Activated B cell treated with CpG ODN at 0.5 μM for 24 hours (primary cell): ENCODE results near the gene GSG1L. TPM values are rescaled to one million over a fixed set of nuclear protein-coding genes. Genes with fewer than 3 reads are reported as not detected.

ENCODE experiments used
- ATAC-seq: fragments of 200-7000 bp; cut with Tn5 transposase; one replicate; pipeline ENCODE4 v1.10.0; 2021; ENCODE audit warnings: low read depth, mild to moderate bottlenecking, moderate library complexity
- CTCF ChIA-PET: fragments of 350-600 bp; sonication (Branson Sonifier 250); formaldehyde crosslinking; loops from one replicate; lab custom pipeline; 2021; ENCODE audit warnings: antibody characterized with exemption; lab: Charles Lee
- POLR2A ChIA-PET: fragments of 350-600 bp; sonication (Branson Sonifier 250); formaldehyde crosslinking; loops from one replicate; lab custom pipeline; 2021; ENCODE audit warnings: antibody characterized with exemption; lab: Charles Lee
- DNase-seq: peaks from one replicate; pipeline ENCODE4 v3.0.0; 2022
- H3K27ac Mint-ChIP-seq: one replicate; pipeline ENCODE4 v1.8.0; 2020; ENCODE audit warnings: mixed read lengths
- H3K27me3 Mint-ChIP-seq: one replicate; pipeline ENCODE4 v1.8.0; 2021; ENCODE audit warnings: mixed read lengths
- H3K36me3 Mint-ChIP-seq: one replicate; pipeline ENCODE4 v1.8.0; 2021; ENCODE audit warnings: low read depth, mixed read lengths
- H3K4me1 Mint-ChIP-seq: one replicate; pipeline ENCODE4 v1.8.0; 2021; ENCODE audit warnings: mixed read lengths
- H3K4me3 Mint-ChIP-seq: one replicate; pipeline ENCODE4 v1.8.0; 2020; ENCODE audit warnings: mild to moderate bottlenecking, mixed read lengths
- H3K9me3 Mint-ChIP-seq: one replicate; pipeline ENCODE4 v1.8.0; 2020; ENCODE audit warnings: mixed read lengths
- CTCF ChIP-seq: fragments of 200-600 bp; IDR thresholded peaks from one replicate; pipeline ENCODE4 v1.8.0; 2022; ENCODE audit warnings: antibody characterized with exemption, mild to moderate bottlenecking
- intact Hi-C: fragments of 100-400 bp; cut with micrococcal nuclease; formaldehyde crosslinking; loops from one replicate; pipeline ENCODE4 v1.15.1; 2024
- total RNA-seq: library from RNA; stranded (reverse); gene quantifications from 2 replicates; pipeline ENCODE4 v1.2.3, GENCODE V29; 2022

GSG1L gene
- total RNA-seq, 1 donor from 2014 or later = not detected

GRCh38 chr16:27977966-27978365, 85.5 kb downstream of the GSG1L start:
- intact Hi-C loops = no loop called here
- CTCF ChIA-PET = no interaction called here
- Mint-ChIP-seq H3K4me1 (no peaks in the 10 kb centered on the region), H3K27me3 (peaks cover 18% of the 10 kb centered on the region), H3K27ac (no peak overlapping the region), H3K36me3 (no peaks in the 10 kb centered on the region), H3K9me3 (peaks cover 5% of the 10 kb centered on the region), H3K4me3 (no peak overlapping the region)
- POLR2A ChIA-PET = no interaction called here
- TF ChIP-seq CTCF = no peak
- no peak for DNase-seq
- ATAC-seq = no peak

- ATAC-seq (no peak), DNase-seq (no peak)
- Mint-ChIP-seq H3K36me3 (no peaks in the 10 kb centered on the region), H3K4me3 (no peak overlapping the region), H3K27ac (no peak overlapping the region), H3K9me3 (no peaks in the 10 kb centered on the region), H3K27me3 (peaks cover 12% of the 10 kb centered on the region), H3K4me1 (no peaks in the 10 kb centered on the region)
- no peak for TF ChIP-seq CTCF
- ChIA-PET POLR2A (no interaction called here), CTCF (no interaction called here)
- intact Hi-C loops = no loop called here
Measured at GRCh38 chr16:27976990-27977389, 86.5 kb downstream of the GSG1L start.

- Mint-ChIP-seq H3K27me3 (peaks cover 12% of the 10 kb centered on the region), H3K9me3 (no peaks in the 10 kb centered on the region), H3K4me1 (no peaks in the 10 kb centered on the region), H3K4me3 (no peak overlapping the region), H3K36me3 (no peaks in the 10 kb centered on the region), H3K27ac (no peak overlapping the region)
- ATAC-seq = no peak
- TF ChIP-seq CTCF = no peak
- ChIA-PET POLR2A (no interaction called here), CTCF (no interaction called here)
- intact Hi-C loops = loop anchor here (5.0 kb wide), 1 partner anchor 342 kb away; no protein-coding TSS in a partner anchor
- no peak for DNase-seq
Measured at GRCh38 chr16:27974896-27975540, 88.5 kb downstream of the GSG1L start.

- ChIA-PET POLR2A (no interaction called here), CTCF (interaction anchor here (3.3 kb wide), 1 partner anchor 245 kb away, joined by 45 read pairs; no protein-coding TSS in a partner anchor)
- intact Hi-C loops = loop anchor here (2.0 to 5.0 kb wide), 3 partner anchors 167 to 344 kb away; no protein-coding TSS in a partner anchor
Measured at GRCh38 chr16:27973678-27974077, 89.8 kb downstream of the GSG1L start.

More at GRCh38 chr16:27973678-27974077, 89.8 kb downstream of the GSG1L start:
- Mint-ChIP-seq H3K36me3 (no peaks in the 10 kb centered on the region), H3K27me3 (peaks cover 8% of the 10 kb centered on the region), H3K9me3 (no peaks in the 10 kb centered on the region), H3K4me1 (no peaks in the 10 kb centered on the region), H3K4me3 (no peak overlapping the region), H3K27ac (no peak overlapping the region)
- ATAC-seq (no peak), DNase-seq (no peak)
- no peak for TF ChIP-seq CTCF
